Stimulated activated CD4-positive, alpha-beta T cell treated with anti-CD3 and anti-CD28 coated beads, Interleukin-2, amount 100 ng/mL, for 24 hours (primary cell): ENCODE results near the gene SERPINF2.
"Not testable (repeated sequence)": the region's sequence is repeated elsewhere in the genome, so short reads cannot be mapped to it uniquely, and the experiment has no call there.

Experiments
- DNase-seq, 2 donors: peaks; one replicate each; pipeline ENCODE4 v3.0.0-alpha.2; 2020

Gene SERPINF2

GRCh38 chr17:1796800-1797199 is 54.1 kb downstream of the SERPINF2 start:
- no peak for DNase-seq

GRCh38 chr17:1797323-1797722 is 54.7 kb downstream of the SERPINF2 start:
- no peak for DNase-seq

- not testable (repeated sequence) for DNase-seq
Observed at GRCh38 chr17:1797846-1798245, 55.2 kb downstream of the SERPINF2 start.

GRCh38 chr17:1800240-1800639 is 57.6 kb downstream of the SERPINF2 start:
- DNase-seq = no peak

- DNase-seq = no peak
Observed at GRCh38 chr17:1800712-1801111, 58.0 kb downstream of the SERPINF2 start.

- no peak for DNase-seq
Observed at GRCh38 chr17:1802429-1802828, 59.8 kb downstream of the SERPINF2 start.

GRCh38 chr17:1803280-1803679 is 60.6 kb downstream of the SERPINF2 start:
- no peak for DNase-seq
